Esophagus muscularis mucosa (tissue), 4 donors: ENCODE measurements around the gene TCEANC. TPM values are rescaled to one million over a fixed set of nuclear protein-coding genes. Genes with fewer than 3 reads are reported as not detected.
A peak's percentile ranks its signal among the peaks of the same experiment; 100 is the strongest.
"Not testable (repeated sequence)": the region's sequence is repeated elsewhere in the genome, so short reads cannot be mapped to it uniquely, and the experiment has no call there.

ENCODE experiments used
- DNase-seq: peaks from one replicate; pipeline ENCODE4 v3.0.0-alpha.2; 2017; ENCODE audit errors: extremely low spot score
- H3K27ac ChIP-seq, 4 donors: fragments of 200-600 bp; sonication (generic); replicated peaks in 1 of 4; 1 replicate in 3 of 4; 2 replicates in 1 of 4; pipeline ENCODE4 v1.5.1; 2016 to 2019; ENCODE audit warnings: mild to moderate bottlenecking in 1 of 4
- H3K27me3 ChIP-seq, 4 donors: fragments of 200-600 bp; sonication (generic); one replicate each; pipeline versions ENCODE4 v1.5.1 to v1.6.0; 2016 to 2019
- H3K36me3 ChIP-seq, 4 donors: fragments of 200-600 bp; sonication (generic); one replicate each; pipeline ENCODE4 v1.5.1; 2016 to 2019
- H3K4me1 ChIP-seq, 4 donors: fragments of 200-600 bp; sonication (generic); one replicate each; pipeline ENCODE4 v1.5.1; 2016 to 2019
- H3K4me3 ChIP-seq, 4 donors: fragments of 200-600 bp; sonication (generic); 1 replicate in 2 of 4; 2 replicates in 2 of 4; pipeline ENCODE4 v1.5.1; 2016 to 2019; ENCODE audit warnings: mild to moderate bottlenecking in 4 of 4, moderate library complexity in 1 of 4
- H3K9me3 ChIP-seq, 4 donors: fragments of 200-600 bp; sonication (generic); 1 replicate in 3 of 4; 2 replicates in 1 of 4; pipeline ENCODE4 v1.5.1; 2016 to 2019
- CTCF ChIP-seq, 3 experiments: fragments of 200-600 bp in 2 of 3; fragments of 450-650 bp in 1 of 3; sonication (generic) in 2 of 3; IDR thresholded peaks; one replicate each; pipeline ENCODE4 v1.5.1; 2017 to 2019; ENCODE audit warnings: antibody characterized with exemption in 3 of 3, mild to moderate bottlenecking in 2 of 3, moderate library complexity in 1 of 3
- EP300 ChIP-seq: sonication (generic); formaldehyde crosslinking; IDR thresholded peaks from one replicate; pipeline ENCODE4 v1.6.1; 2017; ENCODE audit warnings: antibody characterized with exemption
- POLR2A ChIP-seq: fragments of 450-650 bp; IDR thresholded peaks from one replicate; pipeline ENCODE4 v1.6.1; 2017; ENCODE audit warnings: antibody characterized with exemption, moderate library complexity, mild to moderate bottlenecking, low read depth
- POLR2AphosphoS5 ChIP-seq, 2 donors: sonication (generic); formaldehyde crosslinking; IDR thresholded peaks; one replicate each; pipeline ENCODE4 v1.6.1; 2017; ENCODE audit warnings: antibody characterized with exemption in 2 of 2
- WGBS: methylation state at CpG from one replicate; pipeline ENCODE4 v1.1.5; 2018; 5-methylcytosine and 5-hydroxymethylcytosine counted together
- intact Hi-C: fragments of 100-400 bp; cut with DNase I; formaldehyde crosslinking; loops from one replicate; pipeline ENCODE4 v1.15.1; 2023
- total RNA-seq, 4 donors: library from RNA; depleted of rRNA; stranded (reverse); fragments of >200 nt; gene quantifications; one replicate each; pipeline versions ENCODE4 v1.1.0 to v1.2.1, GENCODE V29; 2016

Gene TCEANC
- total RNA-seq, 4 donors from 2014 or later: 3.5 to 7.1 (median 4.0) TPM

GRCh38 chrX:13647709-13648212 is 5.2 kb upstream of the TCEANC start:
- DNase-seq: peak; percentile 92
- no peaks in the 10 kb centered on the region for H3K27me3 ChIP-seq
- no peaks in the 10 kb centered on the region for H3K9me3 ChIP-seq
- no peak overlapping the region for H3K4me3 ChIP-seq
- TF ChIP-seq POLR2A: no peak
- TF ChIP-seq EP300: no peak
- TF ChIP-seq POLR2AphosphoS5 (IDR thresholded peaks at IDR 0.05): peak; percentile 8 to 29
- no peaks in the 10 kb centered on the region for H3K36me3 ChIP-seq
- H3K27ac ChIP-seq: peak overlapping the region in 2 of 4 donors; percentile 6 to 18
- peaks cover 6 to 28% (median 7%) of the 10 kb centered on the region in 4 donors for H3K4me1 ChIP-seq
- intact Hi-C loops: loop anchor here (2.0 to 10.0 kb wide), 2 partner anchors 141 to 703 kb away; no protein-coding TSS in a partner anchor
- WGBS: 58% methylated on average over 8 of the region's 8 CpGs

GRCh38 chrX:13648336-13648735 is 4.6 kb upstream of the TCEANC start:
- DNase-seq, H3K36me3 ChIP-seq, H3K4me3 ChIP-seq, H3K27me3 ChIP-seq, H3K27ac ChIP-seq, H3K9me3 ChIP-seq: not testable (repeated sequence)
- H3K4me1 ChIP-seq: peaks cover 6 to 30% (median 7%) of the 10 kb centered on the region in 4 donors
- 90% methylated on average over 2 of the region's 2 CpGs for WGBS
- intact Hi-C loops: loop anchor here (10.0 kb wide), 1 partner anchor 704 kb away; no protein-coding TSS in a partner anchor

- H3K9me3 ChIP-seq: no peaks in the 10 kb centered on the region
- H3K4me1 ChIP-seq: peaks cover 6 to 44% (median 15%) of the 10 kb centered on the region in 4 donors
- intact Hi-C loops: loop anchor here (10.0 kb wide), 1 partner anchor 705 kb away; no protein-coding TSS in a partner anchor
- no peak overlapping the region for H3K4me3 ChIP-seq
- 72% methylated on average over 5 of the region's 5 CpGs for WGBS
- H3K27me3 ChIP-seq: no peaks in the 10 kb centered on the region
- H3K27ac ChIP-seq: no peak overlapping the region
- DNase-seq: no peak
- TF ChIP-seq CTCF (IDR thresholded peaks at IDR 0.05) (no peak), POLR2AphosphoS5 (IDR thresholded peaks at IDR 0.05) (no peak), POLR2A (no peak), EP300 (no peak)
- H3K36me3 ChIP-seq: no peaks in the 10 kb centered on the region
These were observed 3.1 kb upstream of the TCEANC start for GRCh38 chrX:13649838-13650237.

GRCh38 chrX:13650318-13650717 is 2.6 kb upstream of the TCEANC start:
- Histone ChIP-seq H3K4me3 (no peak overlapping the region), H3K36me3 (no peaks in the 10 kb centered on the region), H3K27ac (no peak overlapping the region), H3K9me3 (no peaks in the 10 kb centered on the region), H3K4me1 (peaks cover 6 to 44% (median 15%) of the 10 kb centered on the region in 4 donors), H3K27me3 (no peaks in the 10 kb centered on the region)
- DNase-seq: no peak
- WGBS: 90% methylated on average over 1 of the region's 1 CpG
- TF ChIP-seq POLR2AphosphoS5 (IDR thresholded peaks at IDR 0.05) (no peak), EP300 (no peak), POLR2A (no peak)
- intact Hi-C loops: no loop called here

- intact Hi-C loops: no loop called here
- peaks cover 0 to 6% (median 0%) of the 10 kb centered on the region in 4 donors for H3K36me3 ChIP-seq
- 67% methylated on average over 3 of the region's 3 CpGs for WGBS
- TF ChIP-seq POLR2AphosphoS5 (IDR thresholded peaks at IDR 0.05): no peak
- TF ChIP-seq CTCF (IDR thresholded peaks at IDR 0.05): no peak
- no peak for TF ChIP-seq POLR2A
- no peak for TF ChIP-seq EP300
- no peak overlapping the region for H3K27ac ChIP-seq
- H3K4me1 ChIP-seq: peaks cover 6 to 39% (median 15%) of the 10 kb centered on the region in 4 donors
- H3K4me3 ChIP-seq: no peak overlapping the region
- DNase-seq: no peak
- H3K9me3 ChIP-seq: no peaks in the 10 kb centered on the region
- no peaks in the 10 kb centered on the region for H3K27me3 ChIP-seq
These were observed 1.8 kb upstream of the TCEANC start for GRCh38 chrX:13651150-13651549.

GRCh38 chrX:13652287-13652793 is 601 bp upstream of the TCEANC start:
- TF ChIP-seq CTCF (IDR thresholded peaks at IDR 0.05) (no peak), POLR2AphosphoS5 (IDR thresholded peaks at IDR 0.05) (no peak), EP300 (no peak)
- intact Hi-C loops: no loop called here
- Histone ChIP-seq H3K9me3 (no peaks in the 10 kb centered on the region), H3K4me3 (peak overlapping the region; percentile 61 to 76 (median 64)), H3K4me1 (peaks cover 6 to 30% (median 15%) of the 10 kb centered on the region in 4 donors), H3K36me3 (peaks cover 0 to 6% (median 0%) of the 10 kb centered on the region in 4 donors), H3K27ac (peak overlapping the region; percentile 82 to 95 (median 94)), H3K27me3 (no peaks in the 10 kb centered on the region)
- no peak for DNase-seq
- WGBS: 33% methylated on average over 7 of the region's 7 CpGs
